MCF 10A (cell line): ENCODE results near the gene CAMSAP2. TPM values are rescaled to one million over a fixed set of nuclear protein-coding genes. Genes with fewer than 3 reads are reported as not detected.
A peak's percentile ranks its signal among the peaks of the same experiment; 100 is the strongest.

ENCODE experiments used
- BruUV-seq: library from RNA; stranded (reverse); fragments of 400-500 nt; replicated peaks from 2 replicates; lab custom pipeline; 2021; lab: Mats Ljungman, UMichigan
- CTCF ChIA-PET: fragments of 300-600 bp; sonication (Branson Sonifier 250); formaldehyde crosslinking; extraction: SDS; loops from one replicate; lab custom pipeline; 2021; ENCODE audit warnings: antibody characterized with exemption, inconsistent platforms; lab: Yijun Ruan, JAX
- POLR2A ChIA-PET: fragments of 300-600, 350-650 bp; sonication (Branson Sonifier 250); formaldehyde crosslinking; extraction: SDS; loops from one replicate; lab custom pipeline; 2020; ENCODE audit warnings: antibody characterized with exemption, inconsistent platforms; lab: Yijun Ruan, JAX
- DNase-seq: peaks from one replicate; pipeline ENCODE4 v3.0.0-alpha.2; 2018; ENCODE audit not compliant: unreplicated experiment
- H3K27ac Mint-ChIP-seq: one replicate; pipeline ENCODE4 v1.8.0; 2022; ENCODE audit warnings: mild to moderate bottlenecking, low read depth, mixed read lengths; ENCODE audit not compliant: unreplicated experiment
- H3K27me3 Mint-ChIP-seq: one replicate; pipeline ENCODE4 v1.8.0; 2022; ENCODE audit warnings: mixed read lengths; ENCODE audit not compliant: insufficient read depth, unreplicated experiment
- H3K36me3 Mint-ChIP-seq: one replicate; pipeline ENCODE4 v1.8.0; 2022; ENCODE audit warnings: mild to moderate bottlenecking, moderate library complexity, mixed read lengths; ENCODE audit not compliant: insufficient read depth, unreplicated experiment
- H3K4me1 Mint-ChIP-seq: one replicate; pipeline ENCODE4 v1.8.0; 2022; ENCODE audit warnings: mixed read lengths; ENCODE audit not compliant: insufficient read depth, unreplicated experiment
- H3K4me3 Mint-ChIP-seq: one replicate; pipeline ENCODE4 v1.8.0; 2022; ENCODE audit warnings: mild to moderate bottlenecking, moderate library complexity, mixed read lengths; ENCODE audit not compliant: unreplicated experiment
- H3K9me3 Mint-ChIP-seq: one replicate; pipeline ENCODE4 v1.8.0; 2022; ENCODE audit warnings: mixed read lengths; ENCODE audit not compliant: unreplicated experiment
- CTCF ChIP-seq: fragments of 200-600 bp; IDR thresholded peaks from one replicate; pipeline ENCODE4 v1.8.0; 2022; ENCODE audit warnings: antibody characterized with exemption, mild to moderate bottlenecking; ENCODE audit not compliant: unreplicated experiment
- intact Hi-C: fragments of 100-400 bp; cut with micrococcal nuclease; formaldehyde crosslinking; loops from 2 replicates; pipeline ENCODE4 v1.14.1; 2022
- total RNA-seq: library from RNA; stranded (reverse); gene quantifications from 2 replicates; pipeline ENCODE4 v1.2.3, GENCODE V29; 2022

CAMSAP2 gene
- total RNA-seq, 1 experiment from 2014 or later: 209 TPM

- no peak for DNase-seq
- no TSS peak for BruUV-seq
- Mint-ChIP-seq H3K27me3 (no peaks in the 10 kb centered on the region), H3K4me1 (peaks cover 10% of the 10 kb centered on the region), H3K9me3 (no peaks in the 10 kb centered on the region), H3K27ac (peak overlapping the region; percentile 30), H3K4me3 (no peak overlapping the region), H3K36me3 (peaks cover 79% of the 10 kb centered on the region)
- intact Hi-C loops: no loop called here
- TF ChIP-seq CTCF: no peak
- ChIA-PET CTCF (interaction anchor here (0.5 to 1.5 kb wide), 7 partner anchors 8 to 851 kb away, joined by 3 to 5 read pairs (median 3); no protein-coding TSS in a partner anchor), POLR2A (interaction anchor here (0.5 to 1.9 kb wide), 3 partner anchors 15 to 90 kb away, joined by 5 to 7 read pairs (median 6); partner anchors contain the start of gene CAMSAP2)
These were observed 79.6 kb downstream of the CAMSAP2 start for GRCh38 chr1:200818248-200818647.

DNA sequence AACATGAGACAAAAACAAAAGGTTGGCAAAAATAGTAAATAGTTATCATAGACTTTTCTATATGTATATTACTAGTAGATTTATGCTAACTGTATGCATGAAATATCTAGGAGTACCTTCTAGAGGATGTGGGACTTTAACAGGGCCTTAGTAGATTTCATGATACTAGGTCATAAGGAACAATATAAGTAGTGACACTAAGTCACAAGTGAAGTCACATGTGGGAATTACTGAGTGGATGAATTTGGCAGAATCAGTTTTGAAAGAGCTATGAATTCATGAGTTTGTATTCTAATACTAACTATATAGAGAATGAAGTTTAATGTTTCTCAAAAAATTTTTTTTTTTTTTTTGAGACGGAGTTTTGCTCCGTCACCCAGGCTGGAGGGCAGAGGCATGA lies 81.0 kb downstream of the CAMSAP2 start:
- no peak overlapping the region for H3K4me3 Mint-ChIP-seq
- H3K36me3 Mint-ChIP-seq: peaks cover 78% of the 10 kb centered on the region
- POLR2A ChIA-PET: interaction anchor here (0.7 to 1.7 kb wide), 7 partner anchors 12 to 205 kb away, joined by 3 to 5 read pairs (median 4); no protein-coding TSS in a partner anchor
- H3K27ac Mint-ChIP-seq: peak overlapping the region; percentile 33
- CTCF ChIA-PET: interaction anchor here (0.9 to 1.5 kb wide), 8 partner anchors 16 to 294 kb away, joined by 3 to 6 read pairs (median 5); no protein-coding TSS in a partner anchor
- intact Hi-C loops: no loop called here
- DNase-seq: no peak
- no peaks in the 10 kb centered on the region for H3K9me3 Mint-ChIP-seq
- TF ChIP-seq CTCF: no peak
- H3K4me1 Mint-ChIP-seq: peaks cover 11% of the 10 kb centered on the region
- H3K27me3 Mint-ChIP-seq: no peaks in the 10 kb centered on the region
- no TSS peak for BruUV-seq

GRCh38 chr1:200831091-200831490 lies 92.4 kb downstream of the CAMSAP2 start:
- BruUV-seq: no TSS peak
- peaks cover 7% of the 10 kb centered on the region for H3K4me1 Mint-ChIP-seq
- peaks cover 43% of the 10 kb centered on the region for H3K36me3 Mint-ChIP-seq
- CTCF ChIA-PET: interaction anchor here (0.6 to 9.5 kb wide), 5 partner anchors 27 to 208 kb away, joined by 3 to 84 read pairs (median 3); partner anchors contain the start of gene KIF14
- no peak for TF ChIP-seq CTCF
- H3K9me3 Mint-ChIP-seq: no peaks in the 10 kb centered on the region
- intact Hi-C loops: no loop called here
- POLR2A ChIA-PET: interaction anchor here (0.9 to 2.7 kb wide), 3 partner anchors 11 to 209 kb away, joined by 3 to 11 read pairs (median 4); no protein-coding TSS in a partner anchor
- DNase-seq: no peak
- no peak overlapping the region for H3K4me3 Mint-ChIP-seq
- no peaks in the 10 kb centered on the region for H3K27me3 Mint-ChIP-seq
- peak overlapping the region; percentile 30 for H3K27ac Mint-ChIP-seq

DNA sequence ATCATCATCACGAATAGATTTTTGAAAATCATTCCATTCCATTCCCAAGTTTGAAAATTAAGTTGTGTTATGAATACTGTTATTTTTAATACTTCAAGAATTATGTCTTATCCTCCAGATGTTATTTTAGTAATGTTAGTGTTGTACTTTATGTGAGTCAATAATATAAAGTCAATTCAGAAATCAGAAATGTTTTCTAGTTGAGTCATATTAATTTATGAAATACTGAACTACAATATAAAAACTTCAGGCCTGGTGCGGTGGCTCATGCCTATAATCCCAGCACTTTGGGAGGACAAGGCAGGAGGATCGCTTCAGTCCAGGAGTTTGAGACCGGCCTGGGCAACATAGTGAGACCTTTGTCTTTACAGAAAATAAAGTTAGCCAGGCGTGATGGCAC lies 95.7 kb downstream of the CAMSAP2 start:
- TF ChIP-seq CTCF: no peak
- no TSS peak for BruUV-seq
- intact Hi-C loops: no loop called here
- DNase-seq: no peak
- Mint-ChIP-seq H3K27ac (peak overlapping the region; percentile 0), H3K4me3 (no peak overlapping the region), H3K4me1 (peaks cover 18% of the 10 kb centered on the region), H3K9me3 (no peaks in the 10 kb centered on the region), H3K27me3 (no peaks in the 10 kb centered on the region), H3K36me3 (peaks cover 39% of the 10 kb centered on the region)
- ChIA-PET CTCF (interaction anchor here (0.9 to 9.5 kb wide), 3 partner anchors 188 to 212 kb away, joined by 3 to 84 read pairs (median 3); partner anchors contain the start of gene KIF14), POLR2A (interaction anchor here (1.7 kb wide), 1 partner anchor 213 kb away, joined by 9 read pairs; no protein-coding TSS in a partner anchor)
